Ovary (tissue), 3 donors: ENCODE measurements around the gene LRRC75A.

ENCODE experiments used
- CTCF ChIP-seq, 3 donors: fragments of 450-650 bp in 2 of 3; fragments of 200-600 bp in 1 of 3; IDR thresholded peaks; one replicate each; pipeline versions ENCODE4 v1.5.1 to v1.8.0; 2016 to 2022; ENCODE audit warnings: antibody characterized with exemption in 3 of 3, mild to moderate bottlenecking in 1 of 3
- POLR2A ChIP-seq: fragments of 450-650 bp; IDR thresholded peaks from one replicate; pipeline ENCODE4 v1.6.1; 2017; ENCODE audit warnings: antibody characterized with exemption, mild to moderate bottlenecking, moderate library complexity
- donor health status: DM: no; HTN: no; CAD: no.

GRCh38 chr17:16473044-16474011 lies 18.7 kb downstream of the LRRC75A start:
- TF ChIP-seq CTCF (IDR thresholded peaks at IDR 0.05) (no peak), POLR2A (no peak)
